T1000 (cell line): ENCODE data around the gene GPX4.
A peak's percentile ranks its signal among the peaks of the same experiment; 100 is the strongest.

ENCODE experiments used
- DNase-seq: peaks from one replicate; lab custom pipeline; 2025; ENCODE audit warnings: mixed read lengths; lab: John Stamatoyannopoulos, UW

GPX4 gene, protein sequence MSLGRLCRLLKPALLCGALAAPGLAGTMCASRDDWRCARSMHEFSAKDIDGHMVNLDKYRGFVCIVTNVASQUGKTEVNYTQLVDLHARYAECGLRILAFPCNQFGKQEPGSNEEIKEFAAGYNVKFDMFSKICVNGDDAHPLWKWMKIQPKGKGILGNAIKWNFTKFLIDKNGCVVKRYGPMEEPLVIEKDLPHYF

DNA sequence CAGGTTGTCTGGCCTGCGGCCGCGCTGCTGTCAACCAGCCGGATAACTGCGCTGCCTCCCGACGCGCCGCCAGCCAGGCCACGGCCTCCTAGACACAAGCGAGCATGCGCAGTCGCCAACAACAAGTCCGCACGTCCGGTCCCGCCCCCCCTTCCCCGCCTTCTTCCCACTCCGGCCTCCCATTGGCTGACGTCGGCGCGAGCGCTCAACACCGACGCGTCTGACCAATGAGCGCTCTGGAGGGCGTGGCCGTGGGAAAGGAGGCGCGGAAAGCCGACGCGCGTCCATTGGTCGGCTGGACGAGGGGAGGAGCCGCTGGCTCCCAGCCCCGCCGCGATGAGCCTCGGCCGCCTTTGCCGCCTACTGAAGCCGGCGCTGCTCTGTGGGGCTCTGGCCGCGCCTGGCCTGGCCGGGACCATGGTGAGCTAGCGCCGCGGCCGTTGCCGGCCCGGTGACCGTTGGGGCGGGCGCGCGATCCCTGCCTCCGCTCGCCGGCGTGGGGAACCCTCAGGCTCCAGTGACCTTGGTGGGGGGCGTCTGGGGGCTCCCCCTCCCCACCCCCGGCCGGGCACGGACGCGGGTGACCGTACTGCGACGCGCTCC, at the start of gene GPX4:
GPX4 (plus strand) TSS at position 287 of the 603 bp plus-strand sequence; CDS start at position 337, 50 bp downstream.
- peak; percentile 99 for DNase-seq

- no peak for DNase-seq
These were observed 49.4 kb upstream of the GPX4 start for GRCh38 chr19:1054102-1055027.

- DNase-seq: no peak
These were observed 48.8 kb upstream of the GPX4 start for GRCh38 chr19:1055028-1055425.

DNA sequence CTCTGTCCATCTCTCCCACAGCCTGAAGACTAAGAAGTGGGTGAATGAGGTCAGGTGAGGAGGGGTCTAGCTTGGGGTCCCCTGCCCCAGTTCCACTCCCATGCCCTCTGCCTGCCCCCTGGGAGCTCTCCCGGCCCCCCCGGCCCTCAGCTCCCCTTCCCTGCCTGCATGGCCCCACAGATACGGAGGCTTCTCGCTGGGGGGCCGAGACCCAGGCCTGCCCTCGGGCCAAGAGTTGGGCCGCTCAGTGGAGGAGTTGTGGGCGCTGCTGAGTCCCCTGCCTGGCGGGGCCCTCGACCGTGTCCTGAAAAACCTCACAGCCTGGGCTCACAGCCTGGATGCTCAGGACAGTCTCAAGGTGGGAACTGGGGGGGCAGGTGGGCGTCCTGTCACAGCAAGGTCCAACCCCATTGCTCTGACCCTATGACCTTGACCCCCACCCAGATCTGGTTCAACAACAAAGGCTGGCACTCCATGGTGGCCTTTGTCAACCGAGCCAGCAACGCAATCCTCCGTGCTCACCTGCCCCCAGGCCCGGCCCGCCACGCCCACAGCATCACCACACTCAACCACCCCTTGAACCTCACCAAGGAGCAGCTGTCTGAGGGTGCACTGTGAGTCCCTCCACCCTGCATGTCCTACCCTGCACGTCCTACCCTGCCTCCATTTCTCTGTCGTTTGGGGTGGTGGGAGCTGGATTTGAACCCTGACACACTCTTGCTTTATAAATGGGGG, 47.7 kb upstream of the GPX4 start:
- DNase-seq: no peak

DNA sequence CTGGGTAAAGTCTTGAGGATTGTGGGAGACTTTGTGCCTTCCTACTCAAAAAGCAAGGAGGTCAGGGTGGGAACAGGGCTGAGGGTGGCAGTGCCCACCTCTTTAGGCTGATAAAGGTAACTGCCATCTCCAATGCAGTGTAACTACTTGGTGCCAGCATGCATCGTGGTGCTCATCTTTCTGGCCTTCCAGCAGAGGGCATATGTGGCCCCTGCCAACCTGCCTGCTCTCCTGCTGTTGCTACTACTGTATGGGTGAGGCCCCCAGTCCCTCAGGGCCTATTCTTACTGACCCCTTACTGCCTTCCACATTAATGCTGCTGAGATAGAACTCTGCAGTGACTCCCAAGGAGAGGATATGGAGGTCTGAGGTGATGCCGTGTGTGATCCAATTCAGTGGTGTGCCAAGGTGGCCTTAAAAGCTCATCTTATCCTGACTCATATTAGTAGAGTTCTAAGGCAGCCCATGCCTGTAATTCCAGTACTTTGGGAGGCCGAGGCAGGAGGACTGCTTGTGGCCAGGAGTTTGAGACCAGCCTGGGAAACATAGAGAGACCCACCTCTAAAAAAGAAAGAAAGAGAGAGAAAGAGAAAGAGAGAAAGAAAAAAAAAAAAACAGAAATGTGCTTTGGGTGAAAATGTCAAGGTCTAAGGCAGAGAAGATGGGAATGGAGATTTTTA, 46.5 kb upstream of the GPX4 start:
- DNase-seq: peak; percentile 51

DNA sequence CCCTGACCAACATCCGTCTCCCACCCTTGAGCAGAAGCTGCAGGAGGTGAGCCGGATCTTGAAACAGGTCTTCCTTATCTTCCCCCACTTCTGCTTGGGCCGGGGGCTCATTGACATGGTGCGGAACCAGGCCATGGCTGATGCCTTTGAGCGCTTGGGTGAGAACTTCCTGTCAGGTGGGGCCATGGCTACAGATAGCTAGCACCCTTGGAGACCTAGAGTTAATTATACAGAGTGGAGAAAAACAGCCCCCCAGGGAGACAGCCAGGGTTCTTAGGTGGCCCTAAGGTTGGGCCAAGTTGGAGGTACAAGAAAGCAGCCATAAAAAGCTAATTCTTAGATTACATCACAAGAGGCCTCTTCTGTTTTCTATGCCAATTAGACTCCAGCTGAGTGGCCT, 45.7 kb upstream of the GPX4 start:
- DNase-seq: no peak

DNA sequence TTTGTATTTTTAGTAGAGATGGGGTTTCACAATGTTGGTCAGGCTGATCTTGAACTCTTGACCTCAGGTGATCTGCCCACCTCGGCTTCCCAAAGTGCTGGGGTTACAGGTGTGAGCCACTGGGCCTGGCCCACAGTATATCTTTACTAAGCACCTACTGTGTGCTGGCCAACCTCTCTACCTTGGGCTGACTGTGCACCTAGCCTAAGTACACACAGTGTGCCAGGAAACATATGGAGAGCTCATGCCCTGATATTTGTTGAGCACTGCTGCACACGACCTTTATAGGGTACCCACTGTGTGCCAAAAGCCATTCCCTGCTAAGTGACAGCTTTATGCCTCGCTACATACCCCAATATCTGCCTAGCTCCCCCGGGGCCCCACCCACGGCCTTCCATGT, 43.1 kb upstream of the GPX4 start:
- no peak for DNase-seq

DNA sequence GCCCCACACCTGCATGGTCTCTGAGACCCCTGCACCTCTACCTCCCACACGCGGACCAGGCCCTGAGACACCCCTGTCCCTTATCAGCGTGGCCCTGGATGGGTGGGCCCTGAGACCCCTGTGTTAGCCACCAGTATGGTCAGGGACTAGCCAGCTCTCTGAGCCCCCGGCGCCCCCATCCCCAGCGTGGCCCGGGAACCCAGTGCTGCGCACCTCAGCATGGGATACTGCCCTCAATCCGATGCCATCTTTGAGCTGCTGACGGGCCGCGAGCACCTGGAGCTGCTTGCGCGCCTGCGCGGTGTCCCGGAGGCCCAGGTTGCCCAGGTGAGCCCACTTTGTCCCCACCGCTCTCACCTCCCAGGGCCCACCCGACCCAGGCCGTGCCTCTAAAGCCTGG, 41.8 kb upstream of the GPX4 start:
- DNase-seq: no peak

DNA sequence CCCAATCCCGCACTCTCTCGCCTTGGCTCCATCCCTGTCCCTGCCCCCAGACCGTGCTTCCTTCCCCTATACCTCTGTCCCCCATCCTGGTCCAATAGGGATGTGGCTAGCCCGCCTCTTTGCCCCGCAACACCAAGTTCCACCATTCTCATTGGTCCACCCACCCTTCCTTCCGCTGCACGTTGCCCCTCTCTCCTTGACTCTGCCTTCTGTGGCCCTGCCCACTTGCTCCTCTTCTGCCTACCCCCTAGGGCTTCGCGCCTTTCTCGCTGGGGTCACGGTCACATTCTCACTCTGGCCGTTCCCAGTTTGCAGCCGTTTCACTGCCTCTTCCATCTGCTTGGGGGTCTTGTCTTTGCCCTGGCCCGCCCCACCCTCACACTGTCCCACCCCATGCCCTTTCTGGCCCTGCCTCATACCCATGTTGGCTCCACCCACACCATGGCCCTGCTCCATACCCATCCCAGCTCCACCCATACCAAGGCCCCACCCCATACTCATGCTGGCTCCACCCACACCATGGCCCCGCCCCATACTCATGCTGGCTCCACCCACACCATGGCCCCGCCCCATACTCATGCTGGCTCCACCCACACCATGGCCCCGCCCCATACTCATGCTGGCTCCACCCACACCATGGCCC, 41.3 kb upstream of the GPX4 start:
- no peak for DNase-seq

DNA sequence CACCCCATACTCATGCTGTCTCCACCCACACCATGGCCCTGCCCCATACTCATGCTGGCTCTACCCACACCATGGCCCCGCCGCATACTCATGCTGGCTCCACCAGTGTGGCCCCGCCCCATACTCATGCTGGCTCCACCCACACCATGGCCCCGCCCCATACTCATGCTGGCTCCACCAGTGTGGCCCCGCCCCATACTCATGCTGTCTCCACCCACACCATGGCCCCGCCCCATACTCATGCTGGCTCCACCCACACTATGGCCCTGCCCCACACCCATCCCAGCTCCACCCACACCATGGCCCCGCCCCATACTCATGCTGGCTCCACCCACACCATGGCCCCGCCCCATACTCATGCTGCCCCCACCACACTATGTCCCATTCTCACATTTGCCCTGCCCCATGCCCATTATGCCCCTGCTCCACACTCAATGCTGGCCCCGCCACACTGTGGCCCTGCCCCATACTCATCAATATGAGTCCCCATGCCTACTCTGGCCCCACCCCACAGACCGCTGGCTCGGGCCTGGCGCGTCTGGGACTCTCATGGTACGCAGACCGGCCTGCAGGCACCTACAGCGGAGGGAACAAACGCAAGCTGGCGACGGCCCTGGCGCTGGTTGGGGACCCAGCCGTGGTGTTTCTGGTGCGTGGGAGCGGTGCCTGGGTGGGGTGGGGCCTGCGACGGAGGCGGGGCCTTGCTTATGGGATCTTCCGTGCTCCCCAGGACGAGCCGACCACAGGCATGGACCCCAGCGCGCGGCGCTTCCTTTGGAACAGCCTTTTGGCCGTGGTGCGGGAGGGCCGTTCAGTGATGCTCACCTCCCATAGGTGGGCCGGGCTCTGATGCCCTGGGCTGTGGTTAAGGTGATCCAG, 40.5 kb upstream of the GPX4 start:
- DNase-seq: peak; percentile 82

GRCh38 chr19:1063909-1064660, 39.7 kb upstream of the GPX4 start:
- DNase-seq: no peak

- no peak for DNase-seq
These were observed 38.9 kb upstream of the GPX4 start for GRCh38 chr19:1064661-1065605.

GRCh38 chr19:1065606-1066109, 38.1 kb upstream of the GPX4 start:
- no peak for DNase-seq

- no peak for DNase-seq
These were observed 37.5 kb upstream of the GPX4 start for GRCh38 chr19:1066251-1066747.

DNA sequence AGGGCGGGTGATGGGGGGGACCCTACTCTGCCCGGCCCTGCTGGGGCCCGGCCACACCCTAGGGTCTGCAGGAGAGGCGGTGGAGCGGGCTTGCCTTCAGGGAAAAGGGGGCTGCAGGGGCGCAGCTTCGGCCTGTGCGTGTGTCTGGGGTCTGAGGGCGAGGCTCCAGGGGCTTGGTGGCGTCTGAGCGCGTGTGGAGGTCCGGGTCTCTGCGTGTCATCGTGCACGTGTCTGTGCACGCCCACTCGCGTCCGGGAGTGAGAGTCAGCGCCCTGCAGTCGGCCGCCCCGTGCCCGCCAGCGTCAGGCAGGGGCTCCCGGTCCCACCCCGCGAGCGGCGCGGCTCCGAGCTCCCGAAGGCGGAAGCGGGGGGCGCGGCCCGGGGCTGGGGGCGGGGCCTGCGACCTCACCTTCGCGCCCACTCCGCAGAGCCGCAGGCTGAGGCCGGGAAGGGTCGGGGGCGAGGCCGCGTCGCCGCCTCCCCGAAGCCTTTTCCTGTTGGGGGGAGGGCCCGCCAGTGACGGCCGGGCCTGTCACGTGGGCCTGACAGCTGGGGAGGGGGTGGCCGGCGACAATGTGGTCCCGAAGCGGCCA, 37.0 kb upstream of the GPX4 start, which contains the start of gene ARHGAP45:
ARHGAP45 (plus strand) TSS at position 420 of the 593 bp plus-strand sequence. CDS start 239 bp downstream, outside the sequence.
- no peak for DNase-seq

DNA sequence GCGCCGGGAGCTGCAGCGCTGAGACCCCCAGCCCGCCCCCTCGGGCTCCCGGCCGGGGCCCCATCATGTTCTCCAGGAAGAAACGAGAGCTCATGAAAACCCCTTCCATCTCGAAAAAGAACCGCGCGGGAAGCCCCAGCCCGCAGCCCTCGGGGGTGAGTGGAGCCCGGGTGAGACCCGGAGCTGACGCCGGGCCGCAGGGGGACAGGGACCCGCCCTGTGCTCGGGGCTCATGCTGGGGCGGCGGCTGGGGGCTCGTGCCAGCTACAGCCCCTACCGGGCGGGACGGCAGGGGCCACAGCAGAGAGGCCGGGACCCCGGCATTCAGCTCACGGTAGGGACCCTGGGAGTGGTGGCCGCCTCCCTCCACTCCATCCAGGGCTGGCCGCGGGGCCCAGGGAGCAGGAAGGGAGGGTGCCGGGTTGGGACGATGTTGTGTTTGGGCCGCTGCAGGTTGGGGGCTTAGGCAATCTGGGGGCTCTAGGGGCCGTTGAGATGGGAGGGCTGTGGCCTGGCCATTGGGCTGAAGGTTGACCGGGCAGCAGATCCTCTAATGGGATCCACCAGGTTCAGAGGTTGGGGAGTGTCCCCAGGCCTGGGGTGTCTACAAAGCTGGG, 36.3 kb upstream of the GPX4 start:
- DNase-seq: no peak
